NCI-H2029 (cell line): Measurements from ENCODE around the gene PPM1H.
"Not testable (repeated sequence)": the region's sequence is repeated elsewhere in the genome, so short reads cannot be mapped to it uniquely, and the experiment has no call there.

ENCODE experiments used
- DNase-seq: peaks from one replicate; lab custom pipeline; 2025; lab: John Stamatoyannopoulos, UW

The PPM1H gene

GRCh38 chr12:62732861-62733427 is 202.0 kb downstream of the PPM1H start:
- DNase-seq = no peak

GRCh38 chr12:62731055-62731820 is 203.7 kb downstream of the PPM1H start:
- DNase-seq = peak; percentile 16

- DNase-seq = no peak
Measured at GRCh38 chr12:62730649-62731048, 204.3 kb downstream of the PPM1H start.

GRCh38 chr12:62729579-62730544 is 205.1 kb downstream of the PPM1H start:
- DNase-seq = not testable (repeated sequence)

GRCh38 chr12:62728741-62729140 is 206.2 kb downstream of the PPM1H start:
- DNase-seq = no peak

GRCh38 chr12:62726471-62726980 is 208.4 kb downstream of the PPM1H start:
- no peak for DNase-seq

GRCh38 chr12:62725781-62726180 is 209.2 kb downstream of the PPM1H start:
- DNase-seq = no peak

GRCh38 chr12:62724947-62725451 is 210.0 kb downstream of the PPM1H start:
- DNase-seq = no peak

- no peak for DNase-seq
Measured at GRCh38 chr12:62724285-62724684, 210.7 kb downstream of the PPM1H start.

GRCh38 chr12:62722971-62723680 is 211.8 kb downstream of the PPM1H start:
- peak; percentile 33 for DNase-seq

GRCh38 chr12:62720661-62721330 is 214.2 kb downstream of the PPM1H start:
- peak; percentile 65 for DNase-seq

- DNase-seq = no peak
Measured at GRCh38 chr12:62720025-62720424, 214.9 kb downstream of the PPM1H start.

GRCh38 chr12:62718762-62719426 is 216.1 kb downstream of the PPM1H start:
- no peak for DNase-seq

GRCh38 chr12:62717643-62718042 is 217.3 kb downstream of the PPM1H start:
- no peak for DNase-seq

GRCh38 chr12:62716866-62717525 is 218.0 kb downstream of the PPM1H start:
- DNase-seq = no peak

GRCh38 chr12:62716037-62716436 is 218.9 kb downstream of the PPM1H start:
- no peak for DNase-seq

GRCh38 chr12:62714774-62715721 is 219.9 kb downstream of the PPM1H start:
- DNase-seq = no peak

- no peak for DNase-seq
Measured at GRCh38 chr12:62714181-62714773, 220.7 kb downstream of the PPM1H start.
